GM12878 (cell line): Measurements from ENCODE around the gene FCGR3A. TPM values are rescaled to one million over a fixed set of nuclear protein-coding genes. Genes with fewer than 3 reads are reported as not detected.

Experiments used
- BRCA1 ChIP-seq: IDR thresholded peaks from 2 replicates; pipeline ENCODE4 v1.6.1; 2011; ENCODE audit warnings: low read depth, low read length, improper control_type of control experiment
- CEBPB ChIP-seq, 2 experiments: fragments of 150-350 bp in 1 of 2; IDR thresholded peaks; 2 replicates each; pipeline ENCODE4 v1.6.1; 2012 to 2014; ENCODE audit warnings: low read depth in 2 of 2, low read length in 2 of 2, borderline replicate concordance in 1 of 2, inconsistent platforms in 1 of 2
- CREM ChIP-seq: IDR thresholded peaks from 2 replicates; pipeline ENCODE4 v1.6.1; 2014; ENCODE audit warnings: antibody characterized with exemption, low read depth
- EED ChIP-seq: sonication (generic); IDR thresholded peaks from 2 replicates; pipeline ENCODE4 v1.6.1; 2016; ENCODE audit warnings: antibody characterized with exemption, low read depth
- ETV6 ChIP-seq, 2 experiments: fragments of 450-650 bp in 1 of 2; IDR thresholded peaks in 1 of 2; conservative IDR thresholded peaks in 1 of 2; 2 replicates each; pipeline ENCODE4 v1.6.1; 2014; ENCODE audit warnings: antibody characterized with exemption in 1 of 2, borderline replicate concordance in 1 of 2, low read depth in 1 of 2, mild to moderate bottlenecking in 1 of 2, moderate library complexity in 1 of 2
- GABPA ChIP-seq: IDR thresholded peaks from 2 replicates; pipeline ENCODE4 v1.6.1; 2014; ENCODE audit warnings: antibody characterized with exemption, low read depth, mild to moderate bottlenecking, inconsistent platforms
- HCFC1 ChIP-seq: fragments of 150-350 bp; IDR thresholded peaks from 2 replicates; pipeline ENCODE4 v1.6.1; 2014; ENCODE audit warnings: low read length
- IKZF2 ChIP-seq, 2 experiments: fragments of 450-650 bp; IDR thresholded peaks; 2 replicates each; pipeline ENCODE4 v1.6.1; 2017; ENCODE audit warnings: mild to moderate bottlenecking in 2 of 2, moderate library complexity in 2 of 2
- MXI1 ChIP-seq: fragments of 150-350 bp; IDR thresholded peaks from 2 replicates; pipeline ENCODE4 v1.6.1; 2011; ENCODE audit warnings: low read depth, mild to moderate bottlenecking, inconsistent platforms, low read length, improper control_type of control experiment
- POU2F2 ChIP-seq: IDR thresholded peaks from 3 replicates; pipeline ENCODE4 v1.6.1; 2011; ENCODE audit warnings: low read depth, mild to moderate bottlenecking, low read length, borderline replicate concordance
- RFX5 ChIP-seq: IDR thresholded peaks from 2 replicates; pipeline ENCODE4 v1.6.1; 2011; ENCODE audit warnings: low read depth, low read length, improper control_type of control experiment
- SMAD1 ChIP-seq: fragments of 450-650 bp; IDR thresholded peaks from 2 replicates; pipeline ENCODE4 v1.6.1; 2018; ENCODE audit warnings: mild to moderate bottlenecking, low read depth; ENCODE audit not compliant: partially characterized antibody
- SMAD5 ChIP-seq: IDR thresholded peaks from 2 replicates; pipeline ENCODE4 v1.6.1; 2016; ENCODE audit warnings: antibody characterized with exemption, low read depth
- SREBF1 ChIP-seq: IDR thresholded peaks from 2 replicates; pipeline ENCODE4 v1.6.1; 2012; ENCODE audit warnings: mild to moderate bottlenecking, low read length
- TBL1XR1 ChIP-seq: IDR thresholded peaks from 2 replicates; pipeline ENCODE4 v1.6.1; 2012; ENCODE audit warnings: low read depth, low read length, improper control_type of control experiment
- TCF7 ChIP-seq: IDR thresholded peaks from 2 replicates; pipeline ENCODE4 v1.6.1; 2014; ENCODE audit warnings: antibody characterized with exemption, borderline replicate concordance
- polyA plus RNA-seq, 11 experiments: library from polyadenylated mRNA; depleted of rRNA in 4 of 11; unstranded in 6 of 11; stranded (reverse) in 5 of 11; fragments of >200 nt; fragmentation: Nextera tagmentation in 4 of 11; fragmentation: Illumina TruSeq in 1 of 11; extraction: Ambion mirVana in 4 of 11; extraction: Trizol in 1 of 11; gene quantifications; 1 replicate in 1 of 11; 2 replicates in 10 of 11; pipeline versions ENCODE4 v1.2.1 to v1.2.3, GENCODE V29; 2011 to 2016; ENCODE audit warnings: inconsistent platforms in 2 of 11, missing spikeins in 2 of 11, low read depth in 1 of 11
- total RNA-seq, 4 experiments: library from RNA; depleted of rRNA in 3 of 4; stranded (reverse); fragments of >200 nt in 3 of 4; fragmentation: Illumina TruSeq in 1 of 4; extraction: Trizol in 1 of 4; gene quantifications; 2 replicates each; pipeline versions ENCODE4 v1.2.1 to v1.2.3, GENCODE V29; 2013 to 2021
- TF ChIP-seq, protein P1 (sequence below): fragments of 450-650 bp; IDR thresholded peaks from 2 replicates; pipeline ENCODE4 v1.6.1; 2018; ENCODE audit warnings: mild to moderate bottlenecking, low read depth, moderate library complexity; ENCODE audit not compliant: partially characterized antibody
- TF ChIP-seq, protein P2 (sequence below): fragments of 450-650 bp; IDR thresholded peaks from 2 replicates; pipeline ENCODE4 v1.6.1; 2016; ENCODE audit warnings: mild to moderate bottlenecking
- TF ChIP-seq, protein P3 (sequence below): IDR thresholded peaks from 2 replicates; pipeline ENCODE4 v1.6.1; 2012; ENCODE audit warnings: low read depth, low read length, improper control_type of control experiment
- TF ChIP-seq, protein P4 (sequence below): fragments of 450-650 bp; IDR thresholded peaks from 2 replicates; pipeline ENCODE4 v1.6.1; 2017; ENCODE audit warnings: low read depth, mild to moderate bottlenecking, moderate library complexity
- TF ChIP-seq, protein P5 (sequence below): IDR thresholded peaks from 2 replicates; pipeline ENCODE4 v1.6.1; 2011; ENCODE audit warnings: low read depth, mild to moderate bottlenecking, low read length, moderate library complexity, borderline replicate concordance; ENCODE audit errors: extremely low read depth

Gene FCGR3A
- total and polyA plus RNA-seq, 10 of the 15 experiments (the other 5 are each of a cell fraction or from before 2014, with no cell fraction given) = 0.09 to 0.10 TPM; not detected in 8

DNA sequence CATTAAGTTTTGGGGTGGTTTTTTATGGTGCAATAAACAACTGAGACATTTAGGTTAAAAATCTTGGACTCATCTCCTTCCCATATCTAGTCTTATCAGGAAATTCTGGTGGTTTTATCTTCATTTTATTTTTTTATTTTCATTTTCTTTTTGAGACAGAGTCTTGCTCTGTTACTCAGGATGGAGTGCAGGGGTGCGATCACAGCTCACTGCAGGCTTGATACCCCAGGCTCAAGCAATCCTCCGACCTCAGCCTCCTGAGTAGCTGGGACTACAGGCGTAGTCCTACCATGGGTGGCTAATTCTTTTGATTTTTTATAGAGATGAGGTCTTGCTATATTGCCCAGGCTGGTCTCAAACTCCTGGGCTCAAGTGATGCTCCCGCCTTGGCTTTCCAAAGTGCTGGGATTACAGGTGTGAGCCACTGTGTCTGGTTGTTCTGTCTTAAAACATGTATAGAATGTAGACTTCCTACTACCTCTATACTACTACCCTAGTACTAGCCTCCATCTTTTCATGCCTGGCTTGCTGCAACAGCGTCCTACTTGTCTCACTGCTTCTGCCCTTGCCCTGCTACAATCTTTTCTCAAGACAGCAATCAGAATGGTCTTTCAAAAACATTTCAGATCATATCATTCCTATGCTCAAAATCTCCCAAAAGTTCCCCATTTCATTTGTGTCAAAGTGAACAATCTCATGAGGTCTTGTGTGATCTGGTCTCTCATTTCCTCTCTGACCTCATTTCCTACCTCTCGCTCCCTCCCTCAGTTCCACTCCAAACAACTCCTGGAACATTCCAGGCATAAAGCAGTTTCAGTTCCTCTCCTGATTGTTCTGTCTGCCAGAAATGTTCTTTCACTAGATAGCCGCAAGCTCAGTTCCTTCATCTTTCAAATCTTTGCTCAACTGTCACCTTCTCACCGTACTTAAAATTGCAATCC lies 50.2 kb downstream of the FCGR3A start (continued):
- TF ChIP-seq, protein P1, sequence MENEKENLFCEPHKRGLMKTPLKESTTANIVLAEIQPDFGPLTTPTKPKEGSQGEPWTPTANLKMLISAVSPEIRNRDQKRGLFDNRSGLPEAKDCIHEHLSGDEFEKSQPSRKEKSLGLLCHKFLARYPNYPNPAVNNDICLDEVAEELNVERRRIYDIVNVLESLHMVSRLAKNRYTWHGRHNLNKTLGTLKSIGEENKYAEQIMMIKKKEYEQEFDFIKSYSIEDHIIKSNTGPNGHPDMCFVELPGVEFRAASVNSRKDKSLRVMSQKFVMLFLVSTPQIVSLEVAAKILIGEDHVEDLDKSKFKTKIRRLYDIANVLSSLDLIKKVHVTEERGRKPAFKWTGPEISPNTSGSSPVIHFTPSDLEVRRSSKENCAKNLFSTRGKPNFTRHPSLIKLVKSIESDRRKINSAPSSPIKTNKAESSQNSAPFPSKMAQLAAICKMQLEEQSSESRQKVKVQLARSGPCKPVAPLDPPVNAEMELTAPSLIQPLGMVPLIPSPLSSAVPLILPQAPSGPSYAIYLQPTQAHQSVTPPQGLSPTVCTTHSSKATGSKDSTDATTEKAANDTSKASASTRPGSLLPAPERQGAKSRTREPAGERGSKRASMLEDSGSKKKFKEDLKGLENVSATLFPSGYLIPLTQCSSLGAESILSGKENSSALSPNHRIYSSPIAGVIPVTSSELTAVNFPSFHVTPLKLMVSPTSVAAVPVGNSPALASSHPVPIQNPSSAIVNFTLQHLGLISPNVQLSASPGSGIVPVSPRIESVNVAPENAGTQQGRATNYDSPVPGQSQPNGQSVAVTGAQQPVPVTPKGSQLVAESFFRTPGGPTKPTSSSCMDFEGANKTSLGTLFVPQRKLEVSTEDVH = no peak
- TF ChIP-seq GABPA (no peak), BRCA1 (no peak), EED (peak; percentile 99), ETV6 (conservative IDR thresholded peaks at IDR 0.05 in 1 of 2, IDR thresholded peaks at IDR 0.05 in 1 of 2; ENCODE audit: borderline replicate concordance in 1 of 2, low read depth in 1 of 2) (peak in 1 of 2 experiments; percentile 85; a peak in 2 of 4 replicates), SMAD1 (no peak), TCF7 (0 out of 2 replicates have a peak, but pooled peaks have one; percentile 27), IKZF2 (IDR thresholded peaks at IDR 0.05) (peak; percentile 91 to 93), HCFC1 (no peak), POU2F2 (no peak), TBL1XR1 (no peak), SREBF1 (no peak), RFX5 (no peak), CREM (peak; percentile 42; the same call in 1 of the 2 replicates), MXI1 (no peak), SMAD5 (no peak), CEBPB (IDR thresholded peaks at IDR 0.05; ENCODE audit: borderline replicate concordance in 1 of 2, low read depth in 2 of 2, low read length in 2 of 2) (no peak)
- TF ChIP-seq, protein P2, sequence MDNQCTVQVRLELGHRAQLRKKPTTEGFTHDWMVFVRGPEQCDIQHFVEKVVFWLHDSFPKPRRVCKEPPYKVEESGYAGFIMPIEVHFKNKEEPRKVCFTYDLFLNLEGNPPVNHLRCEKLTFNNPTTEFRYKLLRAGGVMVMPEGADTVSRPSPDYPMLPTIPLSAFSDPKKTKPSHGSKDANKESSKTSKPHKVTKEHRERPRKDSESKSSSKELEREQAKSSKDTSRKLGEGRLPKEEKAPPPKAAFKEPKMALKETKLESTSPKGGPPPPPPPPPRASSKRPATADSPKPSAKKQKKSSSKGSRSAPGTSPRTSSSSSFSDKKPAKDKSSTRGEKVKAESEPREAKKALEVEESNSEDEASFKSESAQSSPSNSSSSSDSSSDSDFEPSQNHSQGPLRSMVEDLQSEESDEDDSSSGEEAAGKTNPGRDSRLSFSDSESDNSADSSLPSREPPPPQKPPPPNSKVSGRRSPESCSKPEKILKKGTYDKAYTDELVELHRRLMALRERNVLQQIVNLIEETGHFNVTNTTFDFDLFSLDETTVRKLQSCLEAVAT = no peak
- TF ChIP-seq, protein P3, sequence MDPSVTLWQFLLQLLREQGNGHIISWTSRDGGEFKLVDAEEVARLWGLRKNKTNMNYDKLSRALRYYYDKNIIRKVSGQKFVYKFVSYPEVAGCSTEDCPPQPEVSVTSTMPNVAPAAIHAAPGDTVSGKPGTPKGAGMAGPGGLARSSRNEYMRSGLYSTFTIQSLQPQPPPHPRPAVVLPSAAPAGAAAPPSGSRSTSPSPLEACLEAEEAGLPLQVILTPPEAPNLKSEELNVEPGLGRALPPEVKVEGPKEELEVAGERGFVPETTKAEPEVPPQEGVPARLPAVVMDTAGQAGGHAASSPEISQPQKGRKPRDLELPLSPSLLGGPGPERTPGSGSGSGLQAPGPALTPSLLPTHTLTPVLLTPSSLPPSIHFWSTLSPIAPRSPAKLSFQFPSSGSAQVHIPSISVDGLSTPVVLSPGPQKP = no peak
- TF ChIP-seq, protein P4, sequence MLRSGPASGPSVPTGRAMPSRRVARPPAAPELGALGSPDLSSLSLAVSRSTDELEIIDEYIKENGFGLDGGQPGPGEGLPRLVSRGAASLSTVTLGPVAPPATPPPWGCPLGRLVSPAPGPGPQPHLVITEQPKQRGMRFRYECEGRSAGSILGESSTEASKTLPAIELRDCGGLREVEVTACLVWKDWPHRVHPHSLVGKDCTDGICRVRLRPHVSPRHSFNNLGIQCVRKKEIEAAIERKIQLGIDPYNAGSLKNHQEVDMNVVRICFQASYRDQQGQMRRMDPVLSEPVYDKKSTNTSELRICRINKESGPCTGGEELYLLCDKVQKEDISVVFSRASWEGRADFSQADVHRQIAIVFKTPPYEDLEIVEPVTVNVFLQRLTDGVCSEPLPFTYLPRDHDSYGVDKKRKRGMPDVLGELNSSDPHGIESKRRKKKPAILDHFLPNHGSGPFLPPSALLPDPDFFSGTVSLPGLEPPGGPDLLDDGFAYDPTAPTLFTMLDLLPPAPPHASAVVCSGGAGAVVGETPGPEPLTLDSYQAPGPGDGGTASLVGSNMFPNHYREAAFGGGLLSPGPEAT = 0 out of 2 replicates have a peak, but pooled peaks have one; percentile 39
- TF ChIP-seq, protein P5, sequence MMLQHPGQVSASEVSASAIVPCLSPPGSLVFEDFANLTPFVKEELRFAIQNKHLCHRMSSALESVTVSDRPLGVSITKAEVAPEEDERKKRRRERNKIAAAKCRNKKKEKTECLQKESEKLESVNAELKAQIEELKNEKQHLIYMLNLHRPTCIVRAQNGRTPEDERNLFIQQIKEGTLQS = no peak
